ENCODE results near the gene RNF217. TPM values are rescaled to one million over a fixed set of nuclear protein-coding genes. Genes with fewer than 3 reads are reported as not detected.

The RNF217 gene
- total and polyA plus RNA-seq, 2 of the 13 experiments (the other 11 are each of a cell fraction or from before 2014, with no cell fraction given) = 2.2 to 2.4 TPM

GRCh38 chr6:125066140-125066539 lies 103.9 kb downstream of the RNF217 start:
- no peak for FAIRE-seq
- H3K4me2 ChIP-seq (ENCODE audit: low read depth, low read length) = no peak overlapping the region
- WGBS (ENCODE audit: low lambda C conversion rate) = 35% methylated on average over 6 of the region's 6 CpGs
- no peaks in the 10 kb centered on the region for H3K9me3 ChIP-seq (ENCODE audit: low read length)
- no peaks in the 10 kb centered on the region for H3K4me1 ChIP-seq (ENCODE audit: insufficient read depth, low read length)
- no peak overlapping the region for H3K9ac ChIP-seq (ENCODE audit: insufficient read depth, low read depth, low read length)
- no peak overlapping the region for H3K27ac ChIP-seq (ENCODE audit: extremely low read length, insufficient read depth, low read length)
- no peak overlapping the region for H2AFZ ChIP-seq (ENCODE audit: low read length)
- ChIA-PET POLR2A (no interaction called here), CTCF (ENCODE audit: low intra/inter-chr PET ratio, low total read pairs) (no interaction called here)
- intact Hi-C loops (cut with micrococcal nuclease; ENCODE audit: unreplicated experiment) = no loop called here
- ATAC-seq = no peak
- in situ Hi-C loops (cut with HindIII; ENCODE audit: extremely low pct_ligation_motif_present, low pct_unique_long_range_greater_than_20kb) = no loop called here
- no peaks in the 10 kb centered on the region for H3K79me2 ChIP-seq (ENCODE audit: insufficient read depth, low read length)
- no peak for DNase-seq (ENCODE audit: low spot score)
- no peak overlapping the region for H3K4me3 ChIP-seq (replicated peaks in 1 of 3; ENCODE audit: insufficient read depth in 1 of 3, low read depth in 2 of 3, low read length in 3 of 3)
- H3K27me3 ChIP-seq (ENCODE audit: control insufficient read depth in 1 of 2, insufficient read depth in 2 of 2, low read length in 2 of 2) = no peaks in the 10 kb centered on the region
- no peak for TF ChIP-seq KDM5B (CRISPR knock-in tag; IDR thresholded peaks at IDR 0.05; ENCODE audit: borderline replicate concordance)
- TF ChIP-seq CENPX (CRISPR knock-in tag; IDR thresholded peaks at IDR 0.05) = no peak
- TF ChIP-seq ZMYM4 (CRISPR knock-in tag; IDR thresholded peaks at IDR 0.05) = no peak
- no peak for TF ChIP-seq KDM1A (CRISPR knock-in tag; IDR thresholded peaks at IDR 0.05)
- BruUV-seq (replicated peaks) = no TSS peak
- H4K20me1 ChIP-seq (ENCODE audit: insufficient read depth, low read length) = no peaks in the 10 kb centered on the region
- no peaks in the 10 kb centered on the region for H3K36me3 ChIP-seq (replicated peaks in 1 of 2; ENCODE audit: control insufficient read depth in 1 of 2, insufficient read depth in 2 of 2, low read length in 2 of 2)

- Histone ChIP-seq H3K9me3 (ENCODE audit: low read length) (no peaks in the 10 kb centered on the region), H3K27ac (ENCODE audit: extremely low read length, insufficient read depth, low read length) (no peak overlapping the region), H2AFZ (ENCODE audit: low read length) (no peak overlapping the region), H3K9ac (ENCODE audit: insufficient read depth, low read depth, low read length) (no peak overlapping the region), H3K4me3 (replicated peaks in 1 of 3; ENCODE audit: insufficient read depth in 1 of 3, low read depth in 2 of 3, low read length in 3 of 3) (no peak overlapping the region), H3K79me2 (ENCODE audit: insufficient read depth, low read length) (no peaks in the 10 kb centered on the region), H3K36me3 (replicated peaks in 1 of 2; ENCODE audit: control insufficient read depth in 1 of 2, insufficient read depth in 2 of 2, low read length in 2 of 2) (no peaks in the 10 kb centered on the region), H4K20me1 (ENCODE audit: insufficient read depth, low read length) (no peaks in the 10 kb centered on the region), H3K27me3 (ENCODE audit: control insufficient read depth in 1 of 2, insufficient read depth in 2 of 2, low read length in 2 of 2) (no peaks in the 10 kb centered on the region), H3K4me2 (ENCODE audit: low read depth, low read length) (no peak overlapping the region), H3K4me1 (ENCODE audit: insufficient read depth, low read length) (no peaks in the 10 kb centered on the region)
- ChIA-PET POLR2A (no interaction called here), CTCF (ENCODE audit: low intra/inter-chr PET ratio, low total read pairs) (no interaction called here)
- no peak for FAIRE-seq
- BruUV-seq (replicated peaks) = no TSS peak
- no peak for DNase-seq (ENCODE audit: low spot score)
- no peak for ATAC-seq
- in situ Hi-C loops (cut with HindIII; ENCODE audit: extremely low pct_ligation_motif_present, low pct_unique_long_range_greater_than_20kb) (no loop called here), intact Hi-C loops (cut with micrococcal nuclease; ENCODE audit: unreplicated experiment) (no loop called here)
- 47% methylated on average over 3 of the region's 3 CpGs for WGBS (ENCODE audit: low lambda C conversion rate)
- TF ChIP-seq ZNF446 (CRISPR knock-in tag; IDR thresholded peaks at IDR 0.05) (no peak), ZMAT5 (CRISPR knock-in tag; IDR thresholded peaks at IDR 0.05; ENCODE audit: borderline replicate concordance, low read depth) (no peak), SRSF4 (IDR thresholded peaks at IDR 0.05; ENCODE audit: low read depth, low read length, poor library complexity, severe bottlenecking) (no peak), XBP1 (CRISPR knock-in tag; IDR thresholded peaks at IDR 0.05) (no peak), ZNF792 (CRISPR knock-in tag; IDR thresholded peaks at IDR 0.05) (no peak), USF2 (IDR thresholded peaks at IDR 0.05; ENCODE audit: low read depth, low read length) (no peak), USF2 (CRISPR knock-in tag; IDR thresholded peaks at IDR 0.05; ENCODE audit: borderline replicate concordance) (no peak), NR2F1 (CRISPR knock-in tag; IDR thresholded peaks at IDR 0.05) (no peak), NFE2L2 (IDR thresholded peaks at IDR 0.05; ENCODE audit: low read length) (no peak), NKX3-1 (CRISPR knock-in tag; IDR thresholded peaks at IDR 0.05) (no peak)
- TF ChIP-seq, protein P1, sequence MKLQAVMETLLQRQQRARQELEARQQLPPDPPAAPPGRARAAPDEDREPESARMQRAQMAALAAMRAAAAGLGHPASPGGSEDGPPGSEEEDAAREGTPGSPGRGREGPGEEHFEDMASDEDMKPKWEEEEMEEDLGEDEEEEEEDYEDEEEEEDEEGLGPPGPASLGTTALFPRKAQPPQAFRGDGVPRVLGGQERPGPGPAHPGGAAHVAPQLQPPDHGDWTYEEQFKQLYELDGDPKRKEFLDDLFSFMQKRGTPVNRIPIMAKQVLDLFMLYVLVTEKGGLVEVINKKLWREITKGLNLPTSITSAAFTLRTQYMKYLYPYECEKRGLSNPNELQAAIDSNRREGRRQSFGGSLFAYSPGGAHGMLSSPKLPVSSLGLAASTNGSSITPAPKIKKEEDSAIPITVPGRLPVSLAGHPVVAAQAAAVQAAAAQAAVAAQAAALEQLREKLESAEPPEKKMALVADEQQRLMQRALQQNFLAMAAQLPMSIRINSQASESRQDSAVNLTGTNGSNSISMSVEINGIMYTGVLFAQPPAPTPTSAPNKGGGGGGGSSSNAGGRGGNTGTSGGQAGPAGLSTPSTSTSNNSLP (IDR thresholded peaks at IDR 0.05; ENCODE audit: low read depth, low read length) = no peak
- TF ChIP-seq, protein P2, sequence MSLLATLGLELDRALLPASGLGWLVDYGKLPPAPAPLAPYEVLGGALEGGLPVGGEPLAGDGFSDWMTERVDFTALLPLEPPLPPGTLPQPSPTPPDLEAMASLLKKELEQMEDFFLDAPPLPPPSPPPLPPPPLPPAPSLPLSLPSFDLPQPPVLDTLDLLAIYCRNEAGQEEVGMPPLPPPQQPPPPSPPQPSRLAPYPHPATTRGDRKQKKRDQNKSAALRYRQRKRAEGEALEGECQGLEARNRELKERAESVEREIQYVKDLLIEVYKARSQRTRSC (CRISPR knock-in tag; IDR thresholded peaks at IDR 0.05; ENCODE audit: low read depth) = no peak
Observed at GRCh38 chr6:125066964-125067363, 104.7 kb downstream of the RNF217 start.

Measured in HepG2 (cell line).